Measurements from ENCODE around the gene FAM47C.

GRCh38 chrX:37060999-37061398 is 52.8 kb downstream of the FAM47C start:
- TF ChIP-seq CTCF (IDR thresholded peaks at IDR 0.05): peak in 5 of 6 experiments; percentile 20 to 58 (median 50)
- TF ChIP-seq POLR2A (IDR thresholded peaks at IDR 0.05): no peak
